ENCODE measurements around the gene SH2D3C. TPM values are rescaled to one million over a fixed set of nuclear protein-coding genes. Genes with fewer than 3 reads are reported as not detected.

SH2D3C gene
- total RNA-seq, 1 experiment from 2014 or later, result 0.79 TPM

- POLR2A ChIA-PET (ENCODE audit: unreplicated experiment), result no interaction called here
- intact Hi-C loops (cut with micrococcal nuclease; ENCODE audit: unreplicated experiment), result no loop called here
- Histone ChIP-seq H3K27me3 (ENCODE audit: insufficient read depth, low read depth) (no peaks in the 10 kb centered on the region; the same call in 1 of the 2 replicates), H3K4me1 (replicated peaks; ENCODE audit: insufficient read depth) (peaks cover 7% of the 10 kb centered on the region), H3K36me3 (ENCODE audit: low read depth) (no peaks in the 10 kb centered on the region), H3K27ac (no peak overlapping the region), H3K4me2 (no peak overlapping the region), H2AFZ (no peak overlapping the region), H3K4me3 (no peak overlapping the region), H3F3A (ENCODE audit: insufficient read depth, low read depth) (peaks cover 14% of the 10 kb centered on the region; the same call in 1 of the 2 replicates), H3K9me2 (ENCODE audit: insufficient read depth) (no peaks in the 10 kb centered on the region), H4K20me1 (ENCODE audit: insufficient read depth) (no peaks in the 10 kb centered on the region), H3K79me2 (ENCODE audit: low read depth) (no peaks in the 10 kb centered on the region), H3K9me3 (ENCODE audit: insufficient read depth, low read depth) (no peaks in the 10 kb centered on the region)
- CTCF ChIA-PET, result no interaction called here
- no TSS peak for BruUV-seq (replicated peaks)
- no peak for DNase-seq
- TF ChIP-seq EZH2 (IDR thresholded peaks at IDR 0.05; ENCODE audit: low read depth) (no peak), CTCF (conservative IDR thresholded peaks at IDR 0.05) (no peak)
Measured at GRCh38 chr9:127769101-127769500, 9.4 kb downstream of the SH2D3C start.

GRCh38 chr9:127768698-127769097 lies 9.8 kb downstream of the SH2D3C start:
- Histone ChIP-seq H3F3A (ENCODE audit: insufficient read depth, low read depth) (peaks cover 13% of the 10 kb centered on the region; the same call in 1 of the 2 replicates), H3K4me1 (replicated peaks; ENCODE audit: insufficient read depth) (peaks cover 7% of the 10 kb centered on the region), H3K4me3 (no peak overlapping the region), H3K27ac (no peak overlapping the region), H3K36me3 (ENCODE audit: low read depth) (no peaks in the 10 kb centered on the region), H3K4me2 (no peak overlapping the region), H3K9me2 (ENCODE audit: insufficient read depth) (no peaks in the 10 kb centered on the region), H3K79me2 (ENCODE audit: low read depth) (no peaks in the 10 kb centered on the region), H3K9me3 (ENCODE audit: insufficient read depth, low read depth) (no peaks in the 10 kb centered on the region), H3K27me3 (ENCODE audit: insufficient read depth, low read depth) (peaks cover 2% of the 10 kb centered on the region; the same call in 1 of the 2 replicates), H2AFZ (no peak overlapping the region), H4K20me1 (ENCODE audit: insufficient read depth) (no peaks in the 10 kb centered on the region)
- ChIA-PET POLR2A (ENCODE audit: unreplicated experiment) (no interaction called here), CTCF (no interaction called here)
- DNase-seq, result no peak
- TF ChIP-seq CTCF (conservative IDR thresholded peaks at IDR 0.05) (no peak), EZH2 (IDR thresholded peaks at IDR 0.05; ENCODE audit: low read depth) (no peak)
- no TSS peak for BruUV-seq (replicated peaks)
- intact Hi-C loops (cut with micrococcal nuclease; ENCODE audit: unreplicated experiment), result no loop called here

- intact Hi-C loops (cut with micrococcal nuclease; ENCODE audit: unreplicated experiment), result no loop called here
- no peaks in the 10 kb centered on the region for H3K36me3 ChIP-seq (ENCODE audit: low read depth)
- BruUV-seq (replicated peaks), result no TSS peak
- no peak for DNase-seq
- no peaks in the 10 kb centered on the region for H3K9me2 ChIP-seq (ENCODE audit: insufficient read depth)
- H4K20me1 ChIP-seq (ENCODE audit: insufficient read depth), result no peaks in the 10 kb centered on the region
- H3K27ac ChIP-seq, result no peak overlapping the region
- H3K4me1 ChIP-seq (replicated peaks; ENCODE audit: insufficient read depth), result peaks cover 7% of the 10 kb centered on the region
- H3K79me2 ChIP-seq (ENCODE audit: low read depth), result no peaks in the 10 kb centered on the region
- no peaks in the 10 kb centered on the region for H3K9me3 ChIP-seq (ENCODE audit: insufficient read depth, low read depth)
- H3F3A ChIP-seq (ENCODE audit: insufficient read depth, low read depth), result peaks cover 6% of the 10 kb centered on the region; the same call in 1 of the 2 replicates
- no peak for TF ChIP-seq EZH2 (IDR thresholded peaks at IDR 0.05; ENCODE audit: low read depth)
- TF ChIP-seq CTCF (conservative IDR thresholded peaks at IDR 0.05), result no peak
- ChIA-PET CTCF (interaction anchor here (0.6 kb wide), 1 partner anchor 267 kb away, joined by 3 read pairs; no protein-coding TSS in a partner anchor), POLR2A (ENCODE audit: unreplicated experiment) (no interaction called here)
- peaks cover 10% of the 10 kb centered on the region for H3K27me3 ChIP-seq (ENCODE audit: insufficient read depth, low read depth)
- no peak overlapping the region for H3K4me2 ChIP-seq
- no peak overlapping the region for H2AFZ ChIP-seq
- H3K4me3 ChIP-seq, result no peak overlapping the region
Measured at GRCh38 chr9:127767909-127768331, 10.5 kb downstream of the SH2D3C start.
